VCaP (cell line): ENCODE measurements around the gene PAPPA.

ENCODE experiments used
- H3K27ac ChIP-seq: fragments of 450-650 bp; 2 replicates; pipeline ENCODE4 v1.5.1; 2017
- CTCF ChIP-seq: fragments of 450-650 bp; conservative IDR thresholded peaks from 2 replicates; pipeline ENCODE4 v1.5.1; 2017; ENCODE audit warnings: mild to moderate bottlenecking, moderate library complexity

Gene PAPPA

GRCh38 chr9:116152941-116153764 is 438 bp upstream of the PAPPA start:
- no peak overlapping the region for H3K27ac ChIP-seq
- no peak for TF ChIP-seq CTCF

- no peak overlapping the region for H3K27ac ChIP-seq
These were observed 864 bp downstream of the PAPPA start for GRCh38 chr9:116154334-116154975.

GRCh38 chr9:116154976-116155697 is 1.5 kb downstream of the PAPPA start:
- no peak for TF ChIP-seq CTCF
- H3K27ac ChIP-seq = no peak overlapping the region

More at GRCh38 chr9:116154334-116154975, 864 bp downstream of the PAPPA start:
- TF ChIP-seq CTCF = no peak

- TF ChIP-seq CTCF = no peak
These were observed 2.1 kb downstream of the PAPPA start for GRCh38 chr9:116155698-116156039.

GRCh38 chr9:116156621-116157314 is 3.2 kb downstream of the PAPPA start:
- peak; percentile 19; the same call in 1 of the 2 replicates for TF ChIP-seq CTCF
- H3K27ac ChIP-seq = peak overlapping the region; percentile 20; the same call in 1 of the 2 replicates

More at GRCh38 chr9:116155698-116156039, 2.1 kb downstream of the PAPPA start:
- H3K27ac ChIP-seq = no peak overlapping the region

GRCh38 chr9:116157436-116158138 is 4.0 kb downstream of the PAPPA start:
- no peak for TF ChIP-seq CTCF
- H3K27ac ChIP-seq = no peak overlapping the region; the same call in 1 of the 2 replicates
